SU-DHL-6 (cell line): ENCODE results near the gene EPB41L4B.

Experiments
- EZH2phosphoT487 ChIP-seq: fragments of 200-600 bp; sonication (generic), shearing (Covaris generic); conservative IDR thresholded peaks from 2 replicates; pipeline ENCODE4 v1.6.1; 2018; ENCODE audit warnings: mild to moderate bottlenecking, antibody characterized with exemption, low read length, moderate library complexity, mixed read lengths
- TF ChIP-seq, protein P1 (sequence below): fragments of 200-600 bp; sonication (generic); IDR thresholded peaks from one replicate; pipeline ENCODE4 v1.5.1; 2017; ENCODE audit warnings: antibody characterized with exemption, mild to moderate bottlenecking, low read length, moderate library complexity; ENCODE audit not compliant: insufficient read depth, poor library complexity, severe bottlenecking

DNA sequence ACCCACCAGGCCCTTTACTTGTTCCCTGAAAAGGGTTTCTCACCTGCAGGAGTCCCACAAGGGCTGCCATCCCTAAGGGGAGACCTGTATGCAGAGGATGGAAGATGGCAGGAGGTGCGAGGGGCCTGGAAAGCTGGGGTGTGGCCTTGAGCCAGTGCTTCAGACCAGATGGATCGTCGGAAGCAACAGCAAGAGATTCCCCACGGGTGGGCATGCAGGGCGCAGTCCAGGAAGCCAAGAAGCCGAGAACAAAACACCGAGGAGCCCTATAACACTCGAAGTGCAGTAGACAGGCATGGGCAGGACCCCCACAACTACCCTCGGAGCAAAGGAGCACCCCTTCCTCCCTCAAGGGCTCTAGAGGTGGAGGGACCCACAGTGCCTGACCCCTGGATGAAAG lies 129.1 kb downstream of the EPB41L4B start:
- TF ChIP-seq, protein P1, sequence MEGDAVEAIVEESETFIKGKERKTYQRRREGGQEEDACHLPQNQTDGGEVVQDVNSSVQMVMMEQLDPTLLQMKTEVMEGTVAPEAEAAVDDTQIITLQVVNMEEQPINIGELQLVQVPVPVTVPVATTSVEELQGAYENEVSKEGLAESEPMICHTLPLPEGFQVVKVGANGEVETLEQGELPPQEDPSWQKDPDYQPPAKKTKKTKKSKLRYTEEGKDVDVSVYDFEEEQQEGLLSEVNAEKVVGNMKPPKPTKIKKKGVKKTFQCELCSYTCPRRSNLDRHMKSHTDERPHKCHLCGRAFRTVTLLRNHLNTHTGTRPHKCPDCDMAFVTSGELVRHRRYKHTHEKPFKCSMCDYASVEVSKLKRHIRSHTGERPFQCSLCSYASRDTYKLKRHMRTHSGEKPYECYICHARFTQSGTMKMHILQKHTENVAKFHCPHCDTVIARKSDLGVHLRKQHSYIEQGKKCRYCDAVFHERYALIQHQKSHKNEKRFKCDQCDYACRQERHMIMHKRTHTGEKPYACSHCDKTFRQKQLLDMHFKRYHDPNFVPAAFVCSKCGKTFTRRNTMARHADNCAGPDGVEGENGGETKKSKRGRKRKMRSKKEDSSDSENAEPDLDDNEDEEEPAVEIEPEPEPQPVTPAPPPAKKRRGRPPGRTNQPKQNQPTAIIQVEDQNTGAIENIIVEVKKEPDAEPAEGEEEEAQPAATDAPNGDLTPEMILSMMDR = no peak
- TF ChIP-seq EZH2phosphoT487 = no peak
